ENCODE measurements around the gene GPR89A. TPM values are rescaled to one million over a fixed set of nuclear protein-coding genes. Genes with fewer than 3 reads are reported as not detected.

Gene GPR89A
- total RNA-seq, 1 experiment from 2014 or later, result 19.5 TPM

- no peak overlapping the region for H2AFZ ChIP-seq (ENCODE audit: low read depth, low read length, poor library complexity, severe bottlenecking)
- no peak overlapping the region for H3K9ac ChIP-seq (ENCODE audit: low read length)
- no peaks in the 10 kb centered on the region for H3K4me1 ChIP-seq (ENCODE audit: control insufficient read depth in 1 of 2, insufficient read depth in 2 of 2, low read length in 2 of 2)
- BruUV-seq (replicated peaks), result no TSS peak
- ChIA-PET CTCF (no interaction called here), POLR2A (no interaction called here), RAD21 (ENCODE audit: low non-redundant PET in 1 of 2, low total read pairs in 2 of 2, uncharacterized antibody in 2 of 2, unreplicated experiment in 2 of 2) (no interaction called here)
- TF ChIP-seq CEBPB (IDR thresholded peaks at IDR 0.05; ENCODE audit: low read depth) (no peak), RAD21 (IDR thresholded peaks at IDR 0.05; ENCODE audit: low read depth) (no peak), JUND (IDR thresholded peaks at IDR 0.05) (no peak), EZH2phosphoT487 (IDR thresholded peaks at IDR 0.05; ENCODE audit: borderline replicate concordance) (no peak), TCF7L2 (IDR thresholded peaks at IDR 0.05; ENCODE audit: borderline replicate concordance, extremely low read depth, insufficient read depth, insufficient read length) (no peak), REST (IDR thresholded peaks at IDR 0.05; ENCODE audit: low read depth) (no peak)
- H3K79me2 ChIP-seq (ENCODE audit: insufficient read depth, low read length), result no peaks in the 10 kb centered on the region
- no peaks in the 10 kb centered on the region for H3K9me2 ChIP-seq (ENCODE audit: insufficient read depth)
- DNase-seq (ENCODE audit: low read depth, low spot score) (no peak), ATAC-seq (no peak)
- H3K27me3 ChIP-seq (ENCODE audit: insufficient read depth, low read length), result no peaks in the 10 kb centered on the region
- H3K9me3 ChIP-seq (ENCODE audit: control insufficient read depth in 1 of 2, insufficient read depth in 1 of 2, low read depth in 1 of 2, low read length in 2 of 2), result no peaks in the 10 kb centered on the region
- H3K4me3 ChIP-seq (replicated peaks in 1 of 2; ENCODE audit: low read depth in 1 of 2, low read length in 2 of 2), result no peak overlapping the region
- H3K36me3 ChIP-seq (ENCODE audit: control insufficient read depth in 1 of 2, insufficient read depth in 2 of 2, low read length in 2 of 2), result no peaks in the 10 kb centered on the region
- H3K27ac ChIP-seq (ENCODE audit: low read depth, low read length), result no peak overlapping the region
- H3K4me2 ChIP-seq (ENCODE audit: low read length), result no peak overlapping the region
- no peaks in the 10 kb centered on the region for H4K20me1 ChIP-seq (ENCODE audit: insufficient read depth)
- intact Hi-C loops (cut with micrococcal nuclease), result no loop called here
These were observed 82.1 kb downstream of the GPR89A start for GRCh38 chr1:145689922-145690321.
